HAP-1 (cell line): Measurements from ENCODE around the gene TEAD1.

ENCODE experiments used
- DNase-seq, 2 experiments: peaks; one replicate each; pipeline ENCODE4 v3.0.0-alpha.2; 2016 to 2020; ENCODE audit warnings: low spot score in 2 of 2
- H3K27me3 ChIP-seq: fragments of 250-450 bp; sonication (Bioruptor Pico); 2 replicates; pipeline ENCODE4 v1.5.1; 2020; ENCODE audit warnings: low read depth, mild to moderate bottlenecking, moderate library complexity
- H3K36me3 ChIP-seq: fragments of 250-450 bp; sonication (Bioruptor Pico); replicated peaks from 2 replicates; pipeline ENCODE4 v1.5.1; 2020; ENCODE audit warnings: mild to moderate bottlenecking
- H3K4me1 ChIP-seq: fragments of 250-450 bp; sonication (Bioruptor Pico); 2 replicates; pipeline ENCODE4 v1.5.1; 2020; ENCODE audit warnings: mild to moderate bottlenecking
- H3K4me3 ChIP-seq: fragments of 250-450 bp; sonication (Bioruptor Pico); 2 replicates; pipeline ENCODE4 v1.5.1; 2020; ENCODE audit warnings: mild to moderate bottlenecking, moderate library complexity
- H3K9me3 ChIP-seq: fragments of 250-450 bp; sonication (Bioruptor Pico); 2 replicates; pipeline ENCODE4 v1.5.1; 2020; ENCODE audit warnings: mild to moderate bottlenecking, moderate library complexity
- in situ Hi-C: fragments of 300-500 bp; cut with MboI; formaldehyde crosslinking; loops from 3 replicates; pipeline ENCODE4 v1.14.3; 2020; ENCODE audit warnings: low sequenced_read_pairs, inconsistent platforms, mixed read lengths

TEAD1 gene

GRCh38 chr11:12807621-12808020 is 133.4 kb downstream of the TEAD1 start:
- in situ Hi-C loops = no loop called here

GRCh38 chr11:12808519-12808918 is 134.3 kb downstream of the TEAD1 start:
- Histone ChIP-seq H3K4me1 (peaks cover under 1% of the 10 kb centered on the region; the same call in 1 of the 2 replicates), H3K36me3 (peaks cover 3% of the 10 kb centered on the region), H3K27me3 (no peaks in the 10 kb centered on the region), H3K4me3 (no peak overlapping the region), H3K9me3 (no peaks in the 10 kb centered on the region)
- no peak for DNase-seq
- in situ Hi-C loops = no loop called here

More at GRCh38 chr11:12807621-12808020, 133.4 kb downstream of the TEAD1 start:
- peaks cover 9% of the 10 kb centered on the region for H3K4me1 ChIP-seq
- DNase-seq = no peak
- H3K27me3 ChIP-seq = no peaks in the 10 kb centered on the region
- H3K4me3 ChIP-seq = no peak overlapping the region
- no peaks in the 10 kb centered on the region for H3K9me3 ChIP-seq
- peaks cover 3% of the 10 kb centered on the region for H3K36me3 ChIP-seq

GRCh38 chr11:12809364-12809763 is 135.1 kb downstream of the TEAD1 start:
- H3K9me3 ChIP-seq = no peaks in the 10 kb centered on the region
- no peaks in the 10 kb centered on the region for H3K27me3 ChIP-seq
- no peak overlapping the region for H3K4me3 ChIP-seq
- H3K4me1 ChIP-seq = peaks cover 6% of the 10 kb centered on the region
- DNase-seq = no peak
- peaks cover 3% of the 10 kb centered on the region for H3K36me3 ChIP-seq
- in situ Hi-C loops = no loop called here

- no peak overlapping the region for H3K4me3 ChIP-seq
- in situ Hi-C loops = no loop called here
- no peak for DNase-seq
- no peaks in the 10 kb centered on the region for H3K27me3 ChIP-seq
- H3K36me3 ChIP-seq = peaks cover 3% of the 10 kb centered on the region
- no peaks in the 10 kb centered on the region for H3K9me3 ChIP-seq
- H3K4me1 ChIP-seq = peaks cover 13% of the 10 kb centered on the region
Measured at GRCh38 chr11:12809864-12810567, 135.8 kb downstream of the TEAD1 start.

GRCh38 chr11:12810568-12810894 is 136.3 kb downstream of the TEAD1 start:
- no peak overlapping the region for H3K4me3 ChIP-seq
- H3K27me3 ChIP-seq = no peaks in the 10 kb centered on the region
- peaks cover 15% of the 10 kb centered on the region for H3K4me1 ChIP-seq
- no peak for DNase-seq
- in situ Hi-C loops = no loop called here
- H3K36me3 ChIP-seq = peaks cover 3% of the 10 kb centered on the region
- H3K9me3 ChIP-seq = no peaks in the 10 kb centered on the region

GRCh38 chr11:12811861-12812260 is 137.6 kb downstream of the TEAD1 start:
- Histone ChIP-seq H3K27me3 (no peaks in the 10 kb centered on the region), H3K4me1 (peaks cover 15% of the 10 kb centered on the region), H3K36me3 (no peaks in the 10 kb centered on the region; the same call in 1 of the 2 replicates), H3K9me3 (no peaks in the 10 kb centered on the region), H3K4me3 (no peak overlapping the region)
- in situ Hi-C loops = no loop called here
- no peak for DNase-seq

- no peaks in the 10 kb centered on the region for H3K9me3 ChIP-seq
- H3K4me3 ChIP-seq = no peak overlapping the region
- in situ Hi-C loops = no loop called here
- peaks cover 15% of the 10 kb centered on the region for H3K4me1 ChIP-seq
- H3K36me3 ChIP-seq = no peaks in the 10 kb centered on the region; the same call in 1 of the 2 replicates
- no peak for DNase-seq
- H3K27me3 ChIP-seq = no peaks in the 10 kb centered on the region
Measured at GRCh38 chr11:12812849-12813248, 138.6 kb downstream of the TEAD1 start.

- Histone ChIP-seq H3K9me3 (no peaks in the 10 kb centered on the region), H3K27me3 (no peaks in the 10 kb centered on the region), H3K4me3 (no peak overlapping the region), H3K4me1 (peaks cover 15% of the 10 kb centered on the region), H3K36me3 (no peaks in the 10 kb centered on the region; the same call in 1 of the 2 replicates)
- DNase-seq = no peak
- in situ Hi-C loops = no loop called here
Measured at GRCh38 chr11:12813371-12814225, 139.4 kb downstream of the TEAD1 start.

GRCh38 chr11:12815129-12815480 is 140.9 kb downstream of the TEAD1 start:
- Histone ChIP-seq H3K9me3 (no peaks in the 10 kb centered on the region), H3K4me1 (peaks cover 15% of the 10 kb centered on the region), H3K4me3 (no peak overlapping the region), H3K27me3 (no peaks in the 10 kb centered on the region), H3K36me3 (no peaks in the 10 kb centered on the region; the same call in 1 of the 2 replicates)
- DNase-seq = no peak
- in situ Hi-C loops = no loop called here

- in situ Hi-C loops = no loop called here
- Histone ChIP-seq H3K4me1 (peaks cover 15% of the 10 kb centered on the region), H3K9me3 (no peaks in the 10 kb centered on the region)
Measured at GRCh38 chr11:12815931-12816494, 141.8 kb downstream of the TEAD1 start.

GRCh38 chr11:12817681-12818332 is 143.6 kb downstream of the TEAD1 start:
- Histone ChIP-seq H3K4me3 (no peak overlapping the region), H3K9me3 (no peaks in the 10 kb centered on the region), H3K36me3 (peaks cover 4% of the 10 kb centered on the region; the same call in 1 of the 2 replicates), H3K27me3 (no peaks in the 10 kb centered on the region), H3K4me1 (peaks cover 15% of the 10 kb centered on the region)
- in situ Hi-C loops = no loop called here
- DNase-seq = no peak

More at GRCh38 chr11:12815931-12816494, 141.8 kb downstream of the TEAD1 start:
- Histone ChIP-seq H3K36me3 (peaks cover 4% of the 10 kb centered on the region; the same call in 1 of the 2 replicates), H3K4me3 (no peak overlapping the region), H3K27me3 (no peaks in the 10 kb centered on the region)
- DNase-seq = no peak

GRCh38 chr11:12818333-12819015 is 144.3 kb downstream of the TEAD1 start:
- in situ Hi-C loops = no loop called here
- Histone ChIP-seq H3K4me3 (no peak overlapping the region), H3K4me1 (peaks cover 15% of the 10 kb centered on the region), H3K9me3 (no peaks in the 10 kb centered on the region), H3K27me3 (no peaks in the 10 kb centered on the region), H3K36me3 (peaks cover 4% of the 10 kb centered on the region; the same call in 1 of the 2 replicates)
- DNase-seq = no peak

GRCh38 chr11:12822392-12823022 is 148.3 kb downstream of the TEAD1 start:
- Histone ChIP-seq H3K27me3 (no peaks in the 10 kb centered on the region), H3K4me1 (peaks cover 29% of the 10 kb centered on the region), H3K36me3 (peaks cover 4% of the 10 kb centered on the region; the same call in 1 of the 2 replicates), H3K9me3 (peaks cover 7% of the 10 kb centered on the region), H3K4me3 (no peak overlapping the region)
- in situ Hi-C loops = no loop called here
- no peak for DNase-seq
